GM18498 (cell line): ENCODE results near the gene TRIM49D2.
"Not testable (repeated sequence)": the region's sequence is repeated elsewhere in the genome, so short reads cannot be mapped to it uniquely, and the experiment has no call there.

Source experiments
- ATAC-seq: cut with Tn5 transposase; IDR thresholded peaks from one replicate; pipeline ENCODE4 v1.9.1; 2021; ENCODE audit warnings: mild to moderate bottlenecking, moderate library complexity; ENCODE audit not compliant: unreplicated experiment

TRIM49D2 gene, protein sequence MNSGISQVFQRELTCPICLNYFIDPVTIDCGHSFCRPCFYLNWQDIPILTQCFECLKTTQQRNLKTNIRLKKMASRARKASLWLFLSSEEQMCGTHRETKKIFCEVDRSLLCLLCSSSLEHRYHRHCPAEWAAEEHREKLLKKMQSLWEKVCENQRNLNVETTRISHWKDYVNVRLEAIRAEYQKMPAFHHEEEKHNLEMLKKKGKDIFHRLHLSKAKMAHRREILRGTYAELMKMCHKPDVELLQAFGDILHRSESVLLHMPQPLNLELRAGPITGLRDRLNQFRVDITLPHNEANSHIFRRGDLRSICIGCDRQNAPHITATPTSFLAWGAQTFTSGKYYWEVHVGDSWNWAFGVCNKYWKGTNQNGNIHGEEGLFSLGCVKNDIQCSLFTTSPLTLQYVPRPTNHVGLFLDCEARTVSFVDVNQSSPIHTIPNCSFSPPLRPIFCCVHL

DNA sequence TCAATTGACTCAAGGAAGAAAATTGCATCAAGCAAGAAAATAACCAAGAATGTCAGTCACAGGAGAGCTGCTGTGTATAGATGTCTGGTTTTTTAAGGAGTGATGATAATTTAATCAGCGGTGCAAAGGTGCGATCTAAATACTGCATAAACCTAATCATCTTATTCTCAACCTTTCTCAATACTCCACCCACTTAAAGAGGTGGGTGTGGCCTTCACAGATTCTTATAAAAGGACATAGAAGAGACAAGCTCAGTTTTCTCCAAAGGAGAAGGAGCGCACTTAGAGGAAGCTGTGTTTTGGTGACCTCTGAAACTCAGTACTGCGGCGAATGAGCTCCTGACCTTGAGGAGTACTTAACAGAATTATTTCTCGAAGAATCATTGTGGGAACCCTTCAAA is at the start of gene TRIM49D2:
Gene TRIM49D2 (plus strand): TSS at position 301 of the 400 bp plus-strand sequence. CDS start 2,698 bp downstream, outside the sequence.
- not testable (repeated sequence) for ATAC-seq

DNA sequence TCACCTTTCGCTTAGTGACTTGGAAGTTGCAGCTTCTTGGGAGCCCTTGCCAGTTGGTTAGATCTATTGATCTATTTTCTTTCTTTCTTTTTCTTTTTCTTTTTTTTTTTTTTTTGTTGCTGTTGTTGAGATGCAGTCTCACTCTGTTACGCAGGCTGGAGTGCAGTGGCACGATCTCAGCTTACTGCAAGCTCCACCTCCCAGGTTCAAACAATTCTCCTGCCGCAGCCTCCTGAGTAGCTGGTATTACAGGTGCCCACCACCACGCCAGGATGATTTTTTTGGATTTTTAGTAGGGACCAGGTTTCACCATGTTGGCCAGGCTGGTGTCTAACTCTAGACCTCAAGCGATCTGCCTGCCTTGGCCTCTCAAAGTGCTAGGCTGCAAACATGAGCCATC is 46.4 kb upstream of the TRIM49D2 start:
- not testable (repeated sequence) for ATAC-seq

DNA sequence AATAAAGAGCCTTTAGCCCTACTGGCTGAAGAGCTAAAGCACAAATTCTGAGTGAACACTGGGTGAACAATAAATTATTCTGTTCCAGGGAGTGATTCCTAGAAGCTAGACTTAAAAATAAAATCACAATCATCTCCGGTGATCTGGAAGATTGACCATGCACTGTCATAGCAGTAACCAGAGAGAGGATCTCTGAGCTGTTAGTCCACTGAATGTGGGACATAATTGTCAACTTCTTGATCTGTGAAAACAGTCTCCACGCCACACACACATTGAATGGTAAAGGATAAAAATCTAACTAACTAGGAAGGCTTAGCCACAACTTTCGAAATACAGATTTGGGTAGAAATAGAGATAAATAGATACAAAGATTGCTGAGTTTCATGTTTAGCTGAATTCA is 30.6 kb upstream of the TRIM49D2 start:
- ATAC-seq = not testable (repeated sequence)

DNA sequence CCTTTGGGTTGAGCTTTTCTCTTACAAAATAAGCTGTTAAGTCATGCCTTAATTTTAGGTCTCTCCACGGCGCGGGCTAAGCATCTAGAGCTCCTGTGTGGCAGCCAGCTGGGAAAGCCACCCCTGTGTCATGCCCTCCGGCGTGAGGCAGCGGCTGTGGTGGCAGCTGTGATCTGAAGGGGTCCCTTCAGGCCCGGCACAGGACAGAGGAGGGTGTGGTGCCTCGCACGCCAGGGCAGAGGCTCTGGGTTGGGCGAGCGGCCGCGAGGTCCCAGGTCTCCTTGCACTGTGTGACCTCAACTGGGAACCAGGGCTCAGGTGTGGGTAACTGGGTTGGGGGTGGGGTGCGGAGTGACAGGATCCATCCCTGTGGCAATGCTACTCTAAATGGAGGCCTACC is 23.1 kb upstream of the TRIM49D2 start:
- ATAC-seq = not testable (repeated sequence)

DNA sequence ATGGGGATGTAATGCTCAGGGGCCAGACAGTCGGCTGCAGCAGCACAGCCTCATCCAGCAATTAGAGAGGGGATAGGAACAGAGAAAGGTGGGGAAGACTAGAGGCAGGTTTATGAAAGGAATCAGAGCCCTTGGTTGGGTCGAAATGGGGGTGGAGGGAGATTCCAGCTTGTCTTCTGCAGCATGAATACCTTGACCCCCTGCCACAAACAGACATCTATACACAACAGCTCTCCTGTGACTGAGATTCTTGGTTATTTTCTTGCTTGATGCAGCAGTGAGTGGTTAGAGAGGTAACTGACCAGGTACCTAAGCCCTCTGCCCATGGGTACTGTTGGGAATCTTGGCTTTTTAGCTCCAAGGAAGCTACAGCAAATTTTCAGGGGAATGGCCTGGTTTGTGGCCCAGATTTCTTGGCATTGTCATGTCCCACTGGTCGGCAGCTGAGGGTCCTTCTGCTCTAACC is 1.6 kb upstream of the TRIM49D2 start, which contains the start of gene TRIM49D1:
Gene TRIM49D1 (minus strand): TSS at position 51 of the 466 bp plus-strand sequence. CDS start 4,535 bp downstream, outside the sequence.
- no peak for ATAC-seq

DNA sequence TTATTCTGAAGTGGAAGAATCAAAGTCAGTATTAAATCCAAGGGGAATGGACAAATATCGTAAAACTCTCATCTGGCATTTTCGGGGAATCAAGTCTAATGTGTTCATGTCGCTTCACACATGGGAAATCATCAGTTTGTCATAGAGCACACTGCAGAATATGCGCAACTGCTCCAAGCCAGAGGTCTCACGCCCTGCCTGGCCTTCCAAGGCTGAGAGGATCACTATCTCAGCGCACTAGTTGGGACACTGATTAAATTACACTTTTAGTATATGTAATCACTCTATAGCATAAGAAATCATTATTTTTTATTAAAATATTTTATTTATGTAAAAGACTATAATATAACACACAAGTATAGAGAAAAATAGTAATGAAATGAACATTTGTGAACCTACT is 37.0 kb downstream of the TRIM49D2 start:
- ATAC-seq = not testable (repeated sequence)

DNA sequence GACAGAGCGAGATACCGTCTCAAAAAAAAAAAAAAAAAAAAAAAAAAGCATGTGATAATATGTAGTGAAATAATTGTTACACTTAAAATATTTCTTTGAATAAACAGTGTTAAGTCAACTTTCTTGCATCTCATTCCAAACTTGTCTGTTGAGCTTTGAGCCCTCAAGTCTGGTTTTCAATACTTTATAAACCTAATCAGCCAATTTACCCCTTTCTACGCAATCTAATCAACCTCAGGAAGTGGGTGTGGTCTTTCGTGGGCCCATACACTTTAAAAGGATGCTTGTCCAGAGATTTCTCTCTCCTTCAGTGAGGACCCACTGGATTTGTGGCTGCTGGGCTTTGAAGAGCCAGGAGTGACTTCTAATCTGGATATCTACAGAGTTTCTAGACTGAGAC is 41.9 kb downstream of the TRIM49D2 start, which contains the start of gene TRIM64:
Gene TRIM64 (plus strand): TSS at position 301 of the 400 bp plus-strand sequence. CDS start 2,467 bp downstream, outside the sequence.
- not testable (repeated sequence) for ATAC-seq
